Transverse colon (tissue), 4 donors: Measurements from ENCODE around the gene CDH13.

ENCODE experiments used
- EP300 ChIP-seq: sonication (generic); formaldehyde crosslinking; IDR thresholded peaks from one replicate; pipeline ENCODE4 v1.6.1; 2017; ENCODE audit warnings: antibody characterized with exemption, low read depth
- POLR2AphosphoS5 ChIP-seq, 3 donors: sonication (generic); formaldehyde crosslinking; IDR thresholded peaks; one replicate each; pipeline ENCODE4 v1.6.1; 2016; ENCODE audit warnings: antibody characterized with exemption in 3 of 3
- TF ChIP-seq, protein P1 (sequence below), 5 experiments: fragments of 200-600 bp in 3 of 5; fragments of 450-650 bp in 2 of 5; sonication (generic) in 3 of 5; IDR thresholded peaks; 1 replicate in 2 of 5; 2 replicates in 3 of 5; pipeline ENCODE4 v1.5.1; 2016 to 2017; ENCODE audit warnings: antibody characterized with exemption in 5 of 5, inconsistent platforms in 3 of 5, mild to moderate bottlenecking in 2 of 5, moderate library complexity in 1 of 5

DNA sequence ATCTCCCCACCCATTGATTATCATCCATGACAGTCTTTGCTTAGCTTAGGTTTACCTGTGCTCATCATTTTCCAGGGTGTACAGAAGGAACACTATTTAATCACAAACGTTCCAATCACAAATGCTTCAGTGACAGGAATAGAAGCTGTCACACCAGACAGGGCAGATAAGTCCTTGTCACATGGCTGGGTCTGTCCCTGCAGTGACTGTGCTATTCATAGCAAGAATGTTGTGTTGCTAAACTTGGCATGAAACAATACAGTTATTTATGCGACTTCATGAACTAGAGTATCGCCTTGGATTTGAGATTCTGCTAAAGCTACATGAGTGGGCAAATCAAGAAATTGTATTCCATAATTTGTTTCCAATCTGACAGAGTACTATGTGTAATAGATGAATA is 108.4 kb downstream of the CDH13 start:
- TF ChIP-seq, protein P1, sequence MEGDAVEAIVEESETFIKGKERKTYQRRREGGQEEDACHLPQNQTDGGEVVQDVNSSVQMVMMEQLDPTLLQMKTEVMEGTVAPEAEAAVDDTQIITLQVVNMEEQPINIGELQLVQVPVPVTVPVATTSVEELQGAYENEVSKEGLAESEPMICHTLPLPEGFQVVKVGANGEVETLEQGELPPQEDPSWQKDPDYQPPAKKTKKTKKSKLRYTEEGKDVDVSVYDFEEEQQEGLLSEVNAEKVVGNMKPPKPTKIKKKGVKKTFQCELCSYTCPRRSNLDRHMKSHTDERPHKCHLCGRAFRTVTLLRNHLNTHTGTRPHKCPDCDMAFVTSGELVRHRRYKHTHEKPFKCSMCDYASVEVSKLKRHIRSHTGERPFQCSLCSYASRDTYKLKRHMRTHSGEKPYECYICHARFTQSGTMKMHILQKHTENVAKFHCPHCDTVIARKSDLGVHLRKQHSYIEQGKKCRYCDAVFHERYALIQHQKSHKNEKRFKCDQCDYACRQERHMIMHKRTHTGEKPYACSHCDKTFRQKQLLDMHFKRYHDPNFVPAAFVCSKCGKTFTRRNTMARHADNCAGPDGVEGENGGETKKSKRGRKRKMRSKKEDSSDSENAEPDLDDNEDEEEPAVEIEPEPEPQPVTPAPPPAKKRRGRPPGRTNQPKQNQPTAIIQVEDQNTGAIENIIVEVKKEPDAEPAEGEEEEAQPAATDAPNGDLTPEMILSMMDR (IDR thresholded peaks at IDR 0.05): no peak
- TF ChIP-seq POLR2AphosphoS5 (IDR thresholded peaks at IDR 0.05) (no peak), EP300 (no peak)
